GM12864 (cell line): Measurements from ENCODE around the gene COX4I1.

Source experiments
- DNase-seq: peaks from one replicate; pipeline ENCODE4 v3.0.0-alpha.2; 2011; ENCODE audit warnings: low read depth
- H3K4me3 ChIP-seq: 2 replicates; pipeline ENCODE4 v1.5.1; 2011; ENCODE audit warnings: mild to moderate bottlenecking, low read depth, low read length, control low read depth
- TF ChIP-seq, protein P1 (sequence below): IDR thresholded peaks from 2 replicates; pipeline ENCODE4 v1.5.1; 2011; ENCODE audit warnings: low read depth, mild to moderate bottlenecking, moderate library complexity, low read length, control low read depth, inconsistent platforms; ENCODE audit errors: missing control alignments

The COX4I1 gene

GRCh38 chr16:85846461-85846860, 47.0 kb downstream of the COX4I1 start:
- no peak overlapping the region for H3K4me3 ChIP-seq
- TF ChIP-seq, protein P1, sequence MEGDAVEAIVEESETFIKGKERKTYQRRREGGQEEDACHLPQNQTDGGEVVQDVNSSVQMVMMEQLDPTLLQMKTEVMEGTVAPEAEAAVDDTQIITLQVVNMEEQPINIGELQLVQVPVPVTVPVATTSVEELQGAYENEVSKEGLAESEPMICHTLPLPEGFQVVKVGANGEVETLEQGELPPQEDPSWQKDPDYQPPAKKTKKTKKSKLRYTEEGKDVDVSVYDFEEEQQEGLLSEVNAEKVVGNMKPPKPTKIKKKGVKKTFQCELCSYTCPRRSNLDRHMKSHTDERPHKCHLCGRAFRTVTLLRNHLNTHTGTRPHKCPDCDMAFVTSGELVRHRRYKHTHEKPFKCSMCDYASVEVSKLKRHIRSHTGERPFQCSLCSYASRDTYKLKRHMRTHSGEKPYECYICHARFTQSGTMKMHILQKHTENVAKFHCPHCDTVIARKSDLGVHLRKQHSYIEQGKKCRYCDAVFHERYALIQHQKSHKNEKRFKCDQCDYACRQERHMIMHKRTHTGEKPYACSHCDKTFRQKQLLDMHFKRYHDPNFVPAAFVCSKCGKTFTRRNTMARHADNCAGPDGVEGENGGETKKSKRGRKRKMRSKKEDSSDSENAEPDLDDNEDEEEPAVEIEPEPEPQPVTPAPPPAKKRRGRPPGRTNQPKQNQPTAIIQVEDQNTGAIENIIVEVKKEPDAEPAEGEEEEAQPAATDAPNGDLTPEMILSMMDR, result no peak
- no peak for DNase-seq

DNA sequence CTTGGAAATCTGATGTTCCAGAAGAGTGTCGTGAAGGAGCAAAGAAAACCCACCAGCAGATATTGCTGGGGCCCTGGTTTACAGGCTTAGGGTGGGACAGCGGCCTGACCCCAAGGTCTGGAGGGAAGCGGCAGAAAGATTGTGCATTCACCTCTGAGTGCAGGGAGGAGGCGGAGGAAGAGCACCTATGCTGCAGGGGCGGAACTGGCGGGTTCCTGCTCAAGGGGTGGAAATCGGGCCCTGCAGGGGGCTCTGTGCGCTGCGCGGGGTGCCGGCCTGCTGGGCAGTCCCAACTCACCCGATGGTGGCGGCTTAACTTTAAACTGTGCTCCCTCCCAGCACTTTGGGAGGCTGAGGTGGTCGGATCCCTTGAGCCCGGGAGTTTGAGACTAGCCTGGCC, 47.5 kb downstream of the COX4I1 start:
- no peak for DNase-seq
- H3K4me3 ChIP-seq, result no peak overlapping the region
- TF ChIP-seq, protein P1, result no peak

GRCh38 chr16:85847681-85848601, 48.4 kb downstream of the COX4I1 start:
- no peak overlapping the region for H3K4me3 ChIP-seq
- no peak for DNase-seq
- TF ChIP-seq, protein P1, result no peak

DNA sequence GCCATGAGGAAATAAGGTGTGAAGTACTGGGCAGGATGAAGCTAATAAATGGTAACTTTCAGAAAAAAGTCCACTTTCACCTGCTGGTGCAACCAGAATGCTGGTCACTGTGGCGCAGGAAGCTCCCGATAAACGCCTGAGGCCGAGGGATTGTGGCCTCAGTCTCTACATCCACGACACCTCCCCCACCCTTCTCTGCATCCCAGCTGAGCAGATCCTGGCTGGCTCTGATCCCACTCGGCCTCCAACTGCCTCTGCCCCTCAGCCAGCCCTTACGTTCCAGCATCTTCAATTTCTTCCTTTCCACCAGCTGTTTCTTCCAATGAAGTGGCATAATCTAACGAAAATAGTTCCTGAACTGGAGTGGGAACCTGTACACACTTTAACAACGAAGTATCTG, 49.5 kb downstream of the COX4I1 start:
- TF ChIP-seq, protein P1, result no peak
- no peak for DNase-seq
- no peak overlapping the region for H3K4me3 ChIP-seq

GRCh38 chr16:85849388-85849787, 49.9 kb downstream of the COX4I1 start:
- TF ChIP-seq, protein P1, result no peak
- H3K4me3 ChIP-seq, result no peak overlapping the region
- DNase-seq, result no peak

- no peak for DNase-seq
- H3K4me3 ChIP-seq, result no peak overlapping the region
- TF ChIP-seq, protein P1, result no peak
Measured at GRCh38 chr16:85850344-85850880, 50.9 kb downstream of the COX4I1 start.
